HCT116 (cell line): ENCODE data around the gene RAMAC. TPM values are rescaled to one million over a fixed set of nuclear protein-coding genes. Genes with fewer than 3 reads are reported as not detected.
A peak's percentile ranks its signal among the peaks of the same experiment; 100 is the strongest.

ENCODE experiments used
- ATAC-seq: fragments of 200-7000 bp; cut with Tn5 transposase; 2 replicates; pipeline ENCODE4 v1.9.1; 2020; ENCODE audit warnings: mild to moderate bottlenecking, moderate library complexity
- BruUV-seq: library from RNA; stranded (reverse); fragments of 400-500 nt; replicated peaks from 2 replicates; lab custom pipeline; 2021; lab: Mats Ljungman, UMichigan
- CTCF ChIA-PET: fragments of 300-600 bp; sonication (Branson Sonifier 250); formaldehyde crosslinking; loops from one replicate; lab custom pipeline; 2021; ENCODE audit warnings: antibody characterized with exemption; lab: Charles Lee
- POLR2A ChIA-PET: fragments of 300-600, 350-600 bp; sonication (Branson Sonifier 250); formaldehyde crosslinking; loops from one replicate; lab custom pipeline; 2021; ENCODE audit warnings: antibody characterized with exemption; lab: Charles Lee
- RAD21 ChIA-PET, 2 experiments: fragments of 300-600 bp; sonication (Branson Sonifier 250); formaldehyde crosslinking; loops; one replicate each; lab custom pipeline; 2023; ENCODE audit warnings: low total read pairs in 2 of 2; ENCODE audit not compliant: uncharacterized antibody in 2 of 2, unreplicated experiment in 2 of 2, low non-redundant PET in 1 of 2; lab: Charles Lee
- DNase-seq: peaks from one replicate; pipeline ENCODE4 v3.0.0-alpha.2; 2010; ENCODE audit warnings: low read depth, low spot score
- H2AFZ ChIP-seq: fragments of 200-600 bp; shearing (Covaris generic), sonication (generic); 2 replicates; pipeline ENCODE4 v1.6.1; 2017; ENCODE audit warnings: low read depth, mixed run types, mixed read lengths, antibody characterized with exemption, low read length; ENCODE audit not compliant: poor library complexity, severe bottlenecking
- H3K27ac ChIP-seq: 2 replicates; pipeline ENCODE4 v1.5.1; 2012; ENCODE audit warnings: low read depth, low read length
- H3K27me3 ChIP-seq: fragments of 200-600 bp; sonication (generic); 2 replicates; pipeline ENCODE4 v1.6.1; 2016; ENCODE audit warnings: mixed run types, low read length, mixed read lengths; ENCODE audit not compliant: insufficient read depth
- H3K36me3 ChIP-seq, 2 experiments: fragments of 200-500 bp in 1 of 2; fragments of 200-600 bp in 1 of 2; sonication (Bioruptor generic) in 1 of 2; sonication (generic) in 1 of 2; 2 replicates each; pipeline versions ENCODE4 v1.5.1 to v1.6.1; 2014 to 2016; ENCODE audit warnings: low read length in 2 of 2, inconsistent platforms in 1 of 2, mixed read lengths in 1 of 2, mixed run types in 1 of 2; ENCODE audit not compliant: insufficient read depth in 2 of 2, control insufficient read depth in 1 of 2
- H3K4me1 ChIP-seq, 2 experiments: fragments of 200-600 bp in 1 of 2; sonication (generic) in 1 of 2; 2 replicates each; pipeline versions ENCODE4 v1.5.1 to v1.6.1; 2012 to 2017; ENCODE audit warnings: low read length in 2 of 2, inconsistent platforms in 1 of 2, mild to moderate bottlenecking in 1 of 2, mixed read lengths in 1 of 2, mixed run types in 1 of 2, moderate library complexity in 1 of 2; ENCODE audit not compliant: insufficient read depth in 2 of 2, control insufficient read depth in 1 of 2
- H3K4me2 ChIP-seq: fragments of 200-600 bp; sonication (generic); 2 replicates; pipeline ENCODE4 v1.6.1; 2017; ENCODE audit warnings: mixed run types, low read length, mixed read lengths
- H3K4me3 ChIP-seq, 2 experiments: fragments of 200-600 bp in 1 of 2; sonication (generic) in 1 of 2; replicated peaks in 1 of 2; 2 replicates each; pipeline ENCODE4 v1.5.1; 2011 to 2016; ENCODE audit warnings: low read length in 2 of 2, control low read depth in 1 of 2, low read depth in 1 of 2, mild to moderate bottlenecking in 1 of 2, mixed read lengths in 1 of 2, mixed run types in 1 of 2
- H3K79me2 ChIP-seq: fragments of 200-600 bp; sonication (generic); 2 replicates; pipeline ENCODE4 v1.6.1; 2017; ENCODE audit warnings: mild to moderate bottlenecking, mixed run types, low read length, moderate library complexity, mixed read lengths; ENCODE audit not compliant: insufficient read depth
- H3K9ac ChIP-seq: fragments of 200-600 bp; sonication (generic); 2 replicates; pipeline ENCODE4 v1.6.1; 2016; ENCODE audit warnings: low read length, mixed read lengths
- H3K9me2 ChIP-seq: fragments of 200-600 bp; sonication (generic), shearing (Covaris generic); 2 replicates; pipeline ENCODE4 v1.6.1; 2017; ENCODE audit warnings: mixed run types, mild to moderate bottlenecking, moderate library complexity; ENCODE audit not compliant: insufficient read depth
- H3K9me3 ChIP-seq, 2 experiments: fragments of 200-500 bp in 1 of 2; fragments of 200-600 bp in 1 of 2; sonication (Bioruptor generic) in 1 of 2; sonication (generic) in 1 of 2; 2 replicates each; pipeline ENCODE4 v1.6.1; 2014 to 2017; ENCODE audit warnings: low read length in 2 of 2, mixed read lengths in 2 of 2, inconsistent platforms in 1 of 2, low read depth in 1 of 2, mild to moderate bottlenecking in 1 of 2, mixed run types in 1 of 2, moderate library complexity in 1 of 2; ENCODE audit not compliant: control insufficient read depth in 1 of 2, insufficient read depth in 1 of 2
- H4K20me1 ChIP-seq: fragments of 200-600 bp; sonication (generic), shearing (Covaris generic); 2 replicates; pipeline ENCODE4 v1.6.1; 2017; ENCODE audit warnings: mixed run types, mild to moderate bottlenecking, moderate library complexity; ENCODE audit not compliant: insufficient read depth
- CBX3 ChIP-seq: IDR thresholded peaks from 2 replicates; pipeline ENCODE4 v1.6.1; 2012; ENCODE audit warnings: low read depth
- CEBPB ChIP-seq: IDR thresholded peaks from 2 replicates; pipeline ENCODE4 v1.6.1; 2012; ENCODE audit warnings: low read depth
- EGR1 ChIP-seq: IDR thresholded peaks from 2 replicates; pipeline ENCODE4 v1.6.1; 2012; ENCODE audit warnings: low read depth
- ELF1 ChIP-seq: IDR thresholded peaks from 2 replicates; pipeline ENCODE4 v1.6.1; 2012; ENCODE audit warnings: low read depth, borderline replicate concordance
- FOSL1 ChIP-seq: IDR thresholded peaks from 2 replicates; pipeline ENCODE4 v1.6.1; 2012; ENCODE audit warnings: low read depth
- JUND ChIP-seq: IDR thresholded peaks from 2 replicates; pipeline ENCODE4 v1.6.1; 2012
- MAX ChIP-seq: IDR thresholded peaks from 2 replicates; pipeline ENCODE4 v1.6.1; 2012
- POLR2AphosphoS5 ChIP-seq: IDR thresholded peaks from 2 replicates; pipeline ENCODE4 v1.6.1; 2011; ENCODE audit warnings: mild to moderate bottlenecking, low read depth, low read length, moderate library complexity
- RAD21 ChIP-seq: IDR thresholded peaks from 2 replicates; pipeline ENCODE4 v1.6.1; 2012; ENCODE audit warnings: low read depth, mild to moderate bottlenecking
- REST ChIP-seq: IDR thresholded peaks from 2 replicates; pipeline ENCODE4 v1.6.1; 2012; ENCODE audit warnings: low read depth
- SP1 ChIP-seq: IDR thresholded peaks from 2 replicates; pipeline ENCODE4 v1.6.1; 2012; ENCODE audit warnings: low read depth
- YY1 ChIP-seq: IDR thresholded peaks from 2 replicates; pipeline ENCODE4 v1.6.1; 2011; ENCODE audit warnings: low read length, low read depth, moderate library complexity, mild to moderate bottlenecking; ENCODE audit not compliant: insufficient replicate concordance; ENCODE audit errors: extremely low read depth
- intact Hi-C: fragments of 100-400 bp; cut with micrococcal nuclease; formaldehyde crosslinking; loops from 2 replicates; pipeline ENCODE4 v1.10.0; 2022
- total RNA-seq: library from RNA; stranded (reverse); gene quantifications from one replicate; pipeline ENCODE4 v1.2.1, GENCODE V29; 2021; ENCODE audit not compliant: unreplicated experiment
- TF ChIP-seq, protein P1 (sequence below): IDR thresholded peaks from 2 replicates; pipeline ENCODE4 v1.6.1; 2011; ENCODE audit warnings: mild to moderate bottlenecking, low read length, moderate library complexity; ENCODE audit not compliant: insufficient replicate concordance; ENCODE audit errors: extremely low read depth

RAMAC gene
- total RNA-seq, 1 experiment from 2014 or later = 16.5 TPM

DNA sequence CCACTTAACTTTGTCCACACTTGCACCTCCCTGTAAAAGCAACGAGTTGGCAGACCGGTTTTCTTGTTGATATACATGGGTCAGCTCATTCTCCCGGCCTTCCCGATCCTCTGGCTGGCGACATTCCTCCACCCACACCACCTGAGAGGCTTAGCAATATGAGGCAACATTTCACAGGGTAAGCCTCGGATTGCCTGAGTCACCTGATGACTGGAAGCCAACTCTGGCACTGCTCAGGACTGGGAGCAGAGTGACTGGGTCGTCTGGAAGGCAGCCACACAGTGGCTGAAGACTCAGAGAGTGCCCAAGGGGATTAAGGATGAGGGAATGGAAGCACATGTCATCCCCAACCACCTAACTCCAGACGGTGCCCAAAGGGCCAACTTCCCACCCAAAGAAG is 43.3 kb upstream of the RAMAC start:
- no peak overlapping the region for H3K9ac ChIP-seq
- RAD21 ChIA-PET = no interaction called here
- no peaks in the 10 kb centered on the region for H4K20me1 ChIP-seq
- no peak overlapping the region for H3K4me3 ChIP-seq
- peak; percentile 60 for DNase-seq
- TF ChIP-seq SP1 = peak; percentile 67
- TF ChIP-seq REST = no peak
- TF ChIP-seq EGR1 = peak; percentile 79
- TF ChIP-seq MAX = peak; percentile 64; the same call in 1 of the 2 replicates
- peak; percentile 63 for TF ChIP-seq JUND
- no peak for TF ChIP-seq RAD21
- TF ChIP-seq FOSL1 = peak; percentile 53
- TF ChIP-seq, protein P1, sequence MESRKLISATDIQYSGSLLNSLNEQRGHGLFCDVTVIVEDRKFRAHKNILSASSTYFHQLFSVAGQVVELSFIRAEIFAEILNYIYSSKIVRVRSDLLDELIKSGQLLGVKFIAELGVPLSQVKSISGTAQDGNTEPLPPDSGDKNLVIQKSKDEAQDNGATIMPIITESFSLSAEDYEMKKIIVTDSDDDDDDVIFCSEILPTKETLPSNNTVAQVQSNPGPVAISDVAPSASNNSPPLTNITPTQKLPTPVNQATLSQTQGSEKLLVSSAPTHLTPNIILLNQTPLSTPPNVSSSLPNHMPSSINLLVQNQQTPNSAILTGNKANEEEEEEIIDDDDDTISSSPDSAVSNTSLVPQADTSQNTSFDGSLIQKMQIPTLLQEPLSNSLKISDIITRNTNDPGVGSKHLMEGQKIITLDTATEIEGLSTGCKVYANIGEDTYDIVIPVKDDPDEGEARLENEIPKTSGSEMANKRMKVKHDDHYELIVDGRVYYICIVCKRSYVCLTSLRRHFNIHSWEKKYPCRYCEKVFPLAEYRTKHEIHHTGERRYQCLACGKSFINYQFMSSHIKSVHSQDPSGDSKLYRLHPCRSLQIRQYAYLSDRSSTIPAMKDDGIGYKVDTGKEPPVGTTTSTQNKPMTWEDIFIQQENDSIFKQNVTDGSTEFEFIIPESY = no peak
- TF ChIP-seq ELF1 = no peak
- TF ChIP-seq POLR2AphosphoS5 = peak; percentile 47
- TF ChIP-seq CBX3 = no peak; the same call in 1 of the 2 replicates
- TF ChIP-seq YY1 = no peak
- peak; percentile 92 for TF ChIP-seq CEBPB
- H3K36me3 ChIP-seq = no peaks in the 10 kb centered on the region
- H3K9me3 ChIP-seq = no peaks in the 10 kb centered on the region
- no peaks in the 10 kb centered on the region for H3K9me2 ChIP-seq
- no peaks in the 10 kb centered on the region for H3K27me3 ChIP-seq
- peaks cover 4 to 17% of the 10 kb centered on the region in 2 experiments; a peak in 3 of 4 replicates for H3K4me1 ChIP-seq
- no peaks in the 10 kb centered on the region for H3K79me2 ChIP-seq
- CTCF ChIA-PET = interaction anchor here (2.2 kb wide), 1 partner anchor 93 kb away, joined by 5 read pairs; no protein-coding TSS in a partner anchor
- BruUV-seq = no TSS peak
- H3K27ac ChIP-seq = no peak overlapping the region
- POLR2A ChIA-PET = interaction anchor here (1.8 kb wide), 1 partner anchor 15 kb away, joined by 5 read pairs; no protein-coding TSS in a partner anchor
- no peak overlapping the region for H2AFZ ChIP-seq
- intact Hi-C loops = no loop called here
- H3K4me2 ChIP-seq = peak overlapping the region; percentile 54
- ATAC-seq = peak; percentile 83
